Neural progenitor cell (in vitro differentiated cells): Measurements from ENCODE around the gene MYRIP. TPM values are rescaled to one million over a fixed set of nuclear protein-coding genes. Genes with fewer than 3 reads are reported as not detected.

Experiments
- DNase-seq: peaks from one replicate; pipeline ENCODE4 v3.0.0-alpha.2; 2016; ENCODE audit warnings: low spot score
- H2AFZ ChIP-seq: fragments of 200-600 bp; sonication (generic); replicated peaks from 2 replicates; pipeline ENCODE4 v1.6.1; 2016; ENCODE audit warnings: antibody characterized with exemption
- H3F3A ChIP-seq: fragments of 200-600 bp; sonication (generic); 2 replicates; pipeline ENCODE4 v1.6.1; 2016; ENCODE audit warnings: antibody characterized with exemption, low read depth
- H3K27ac ChIP-seq: fragments of 200-600 bp; sonication (generic); 2 replicates; pipeline ENCODE4 v1.5.1; 2016; ENCODE audit warnings: mild to moderate bottlenecking
- H3K27me3 ChIP-seq: fragments of 200-600 bp; sonication (generic); 2 replicates; pipeline ENCODE4 v1.6.1; 2016; ENCODE audit warnings: mild to moderate bottlenecking, moderate library complexity
- H3K36me3 ChIP-seq: fragments of 200-600 bp; sonication (generic); 2 replicates; pipeline ENCODE4 v1.5.1; 2016
- H3K4me1 ChIP-seq: fragments of 200-600 bp; sonication (generic); 2 replicates; pipeline ENCODE4 v1.6.1; 2016; ENCODE audit warnings: mixed run types
- H3K4me2 ChIP-seq: fragments of 200-600 bp; sonication (generic); 2 replicates; pipeline ENCODE4 v1.6.1; 2016
- H3K4me3 ChIP-seq: fragments of 200-600 bp; sonication (generic); 2 replicates; pipeline ENCODE4 v1.5.1; 2016
- H3K79me2 ChIP-seq: fragments of 200-600 bp; sonication (generic); 2 replicates; pipeline ENCODE4 v1.6.1; 2016; ENCODE audit warnings: low read depth
- H3K9ac ChIP-seq: fragments of 200-600 bp; sonication (generic); 2 replicates; pipeline ENCODE4 v1.6.1; 2016
- H3K9me3 ChIP-seq: fragments of 200-600 bp; sonication (generic); 2 replicates; pipeline ENCODE4 v1.5.1; 2016; ENCODE audit warnings: low read depth
- H4K20me1 ChIP-seq: fragments of 200-600 bp; sonication (generic); 2 replicates; pipeline ENCODE4 v1.6.1; 2016; ENCODE audit warnings: low read depth
- H3K27ac Mint-ChIP-seq: 3 replicates; pipeline ENCODE4 v1.8.0; 2021; ENCODE audit warnings: mixed read lengths
- H3K27me3 Mint-ChIP-seq: 2 replicates; pipeline ENCODE4 v1.8.0; 2022; ENCODE audit warnings: low read depth, mild to moderate bottlenecking, inconsistent platforms, moderate library complexity, mixed read lengths; ENCODE audit not compliant: insufficient read depth
- H3K36me3 Mint-ChIP-seq: 3 replicates; pipeline ENCODE4 v1.8.0; 2021; ENCODE audit warnings: mixed read lengths
- H3K4me1 Mint-ChIP-seq: 3 replicates; pipeline ENCODE4 v1.8.0; 2021; ENCODE audit warnings: mixed read lengths
- H3K4me3 Mint-ChIP-seq: 3 replicates; pipeline ENCODE4 v1.8.0; 2021; ENCODE audit warnings: mild to moderate bottlenecking, moderate library complexity, mixed read lengths
- H3K9me3 Mint-ChIP-seq: 3 replicates; pipeline ENCODE4 v1.8.0; 2020; ENCODE audit warnings: mixed read lengths
- EZH2 ChIP-seq: fragments of 200-600 bp; sonication (generic); IDR thresholded peaks from 2 replicates; pipeline ENCODE4 v1.6.1; 2017; ENCODE audit warnings: antibody characterized with exemption, mild to moderate bottlenecking, moderate library complexity
- EZH2phosphoT487 ChIP-seq: fragments of 200-600 bp; sonication (generic); IDR thresholded peaks from 2 replicates; pipeline ENCODE4 v1.6.1; 2017; ENCODE audit warnings: antibody characterized with exemption
- total RNA-seq: library from RNA; depleted of rRNA; stranded (reverse); fragments of >200 nt; gene quantifications from 2 replicates; pipeline ENCODE4 v1.2.3, GENCODE V29; 2015; ENCODE audit warnings: low replicate concordance
- TF ChIP-seq, protein P1 (sequence below): fragments of 200-600 bp; sonication (generic); IDR thresholded peaks from 2 replicates; pipeline ENCODE4 v1.5.1; 2017; ENCODE audit warnings: antibody characterized with exemption, mild to moderate bottlenecking

The MYRIP gene
- total RNA-seq, 1 donor from 2014 or later = 0.62 TPM

- no peaks in the 10 kb centered on the region for H3F3A ChIP-seq
- no peak overlapping the region for H3K4me3 ChIP-seq
- H3K27me3 ChIP-seq = no peaks in the 10 kb centered on the region
- Mint-ChIP-seq H3K9me3 (no peaks in the 10 kb centered on the region), H3K4me3 (no peak overlapping the region), H3K36me3 (no peaks in the 10 kb centered on the region), H3K27ac (no peak overlapping the region), H3K4me1 (peaks cover 6% of the 10 kb centered on the region), H3K27me3 (peaks cover 8% of the 10 kb centered on the region)
- no peak for DNase-seq
- H4K20me1 ChIP-seq = no peaks in the 10 kb centered on the region
- no peaks in the 10 kb centered on the region for H3K36me3 ChIP-seq
- peaks cover 3% of the 10 kb centered on the region for H3K4me1 ChIP-seq
- H2AFZ ChIP-seq = no peak overlapping the region
- no peaks in the 10 kb centered on the region for H3K9me3 ChIP-seq
- no peak overlapping the region for H3K27ac ChIP-seq
- no peak overlapping the region for H3K4me2 ChIP-seq
- TF ChIP-seq, protein P1, sequence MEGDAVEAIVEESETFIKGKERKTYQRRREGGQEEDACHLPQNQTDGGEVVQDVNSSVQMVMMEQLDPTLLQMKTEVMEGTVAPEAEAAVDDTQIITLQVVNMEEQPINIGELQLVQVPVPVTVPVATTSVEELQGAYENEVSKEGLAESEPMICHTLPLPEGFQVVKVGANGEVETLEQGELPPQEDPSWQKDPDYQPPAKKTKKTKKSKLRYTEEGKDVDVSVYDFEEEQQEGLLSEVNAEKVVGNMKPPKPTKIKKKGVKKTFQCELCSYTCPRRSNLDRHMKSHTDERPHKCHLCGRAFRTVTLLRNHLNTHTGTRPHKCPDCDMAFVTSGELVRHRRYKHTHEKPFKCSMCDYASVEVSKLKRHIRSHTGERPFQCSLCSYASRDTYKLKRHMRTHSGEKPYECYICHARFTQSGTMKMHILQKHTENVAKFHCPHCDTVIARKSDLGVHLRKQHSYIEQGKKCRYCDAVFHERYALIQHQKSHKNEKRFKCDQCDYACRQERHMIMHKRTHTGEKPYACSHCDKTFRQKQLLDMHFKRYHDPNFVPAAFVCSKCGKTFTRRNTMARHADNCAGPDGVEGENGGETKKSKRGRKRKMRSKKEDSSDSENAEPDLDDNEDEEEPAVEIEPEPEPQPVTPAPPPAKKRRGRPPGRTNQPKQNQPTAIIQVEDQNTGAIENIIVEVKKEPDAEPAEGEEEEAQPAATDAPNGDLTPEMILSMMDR = no peak
- TF ChIP-seq EZH2 (no peak), EZH2phosphoT487 (no peak)
- no peaks in the 10 kb centered on the region for H3K79me2 ChIP-seq
- no peak overlapping the region for H3K9ac ChIP-seq
These were observed 404.1 kb downstream of the MYRIP start for GRCh38 chr3:40213556-40213955.

GRCh38 chr3:40215015-40215414 lies 405.6 kb downstream of the MYRIP start:
- Histone ChIP-seq H2AFZ (no peak overlapping the region), H3K27me3 (no peaks in the 10 kb centered on the region), H3K36me3 (no peaks in the 10 kb centered on the region), H3K27ac (no peak overlapping the region), H3F3A (no peaks in the 10 kb centered on the region), H3K4me2 (no peak overlapping the region), H3K9ac (no peak overlapping the region), H3K79me2 (no peaks in the 10 kb centered on the region), H4K20me1 (no peaks in the 10 kb centered on the region), H3K9me3 (no peaks in the 10 kb centered on the region), H3K4me1 (no peaks in the 10 kb centered on the region), H3K4me3 (no peak overlapping the region)
- H3K27me3 Mint-ChIP-seq = peaks cover 5% of the 10 kb centered on the region
- no peak for DNase-seq
- H3K4me1 Mint-ChIP-seq = peaks cover 3% of the 10 kb centered on the region
- H3K27ac Mint-ChIP-seq = no peak overlapping the region
- H3K36me3 Mint-ChIP-seq = no peaks in the 10 kb centered on the region
- H3K9me3 Mint-ChIP-seq = no peaks in the 10 kb centered on the region
- TF ChIP-seq, protein P1 = no peak
- TF ChIP-seq EZH2 = no peak
- TF ChIP-seq EZH2phosphoT487 = no peak
- no peak overlapping the region for H3K4me3 Mint-ChIP-seq

DNA sequence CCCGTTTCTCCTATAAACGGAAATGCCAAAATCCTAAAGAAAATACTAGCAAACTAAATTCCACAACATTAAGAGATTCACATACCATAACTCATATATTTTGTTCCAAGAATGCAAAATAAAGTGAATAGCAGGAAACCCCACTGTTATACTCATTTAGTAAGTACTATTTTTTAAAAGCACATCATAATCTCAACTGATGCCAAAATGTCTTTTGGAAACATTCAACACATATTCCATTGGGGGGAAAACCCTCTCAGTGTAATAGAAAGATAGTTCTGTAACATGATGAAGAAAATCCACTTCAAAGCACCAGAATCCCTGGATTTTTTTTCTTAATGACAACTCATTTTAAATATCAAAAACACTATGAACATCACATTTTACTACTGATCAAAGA lies 407.1 kb downstream of the MYRIP start:
- TF ChIP-seq, protein P1 = no peak
- TF ChIP-seq EZH2 (no peak), EZH2phosphoT487 (no peak)
- Mint-ChIP-seq H3K36me3 (no peaks in the 10 kb centered on the region), H3K9me3 (no peaks in the 10 kb centered on the region), H3K27ac (no peak overlapping the region), H3K27me3 (peaks cover 3% of the 10 kb centered on the region), H3K4me1 (no peaks in the 10 kb centered on the region), H3K4me3 (no peak overlapping the region)
- H3K9ac ChIP-seq = no peak overlapping the region
- H3K27me3 ChIP-seq = no peaks in the 10 kb centered on the region
- no peak overlapping the region for H3K4me2 ChIP-seq
- H3K79me2 ChIP-seq = no peaks in the 10 kb centered on the region
- no peak overlapping the region for H2AFZ ChIP-seq
- H3F3A ChIP-seq = no peaks in the 10 kb centered on the region
- H3K4me3 ChIP-seq = no peak overlapping the region
- no peaks in the 10 kb centered on the region for H4K20me1 ChIP-seq
- DNase-seq = no peak
- H3K36me3 ChIP-seq = no peaks in the 10 kb centered on the region
- H3K9me3 ChIP-seq = no peaks in the 10 kb centered on the region
- no peaks in the 10 kb centered on the region for H3K4me1 ChIP-seq
- H3K27ac ChIP-seq = no peak overlapping the region
